ENCODE data around the gene TEX264. TPM values are rescaled to one million over a fixed set of nuclear protein-coding genes. Genes with fewer than 3 reads are reported as not detected.
A peak's percentile ranks its signal among the peaks of the same experiment; 100 is the strongest.

The TEX264 gene
- total and polyA plus RNA-seq, 2 experiments from 2014 or later: 74.1 to 83.9 TPM

- TF ChIP-seq, protein P1, sequence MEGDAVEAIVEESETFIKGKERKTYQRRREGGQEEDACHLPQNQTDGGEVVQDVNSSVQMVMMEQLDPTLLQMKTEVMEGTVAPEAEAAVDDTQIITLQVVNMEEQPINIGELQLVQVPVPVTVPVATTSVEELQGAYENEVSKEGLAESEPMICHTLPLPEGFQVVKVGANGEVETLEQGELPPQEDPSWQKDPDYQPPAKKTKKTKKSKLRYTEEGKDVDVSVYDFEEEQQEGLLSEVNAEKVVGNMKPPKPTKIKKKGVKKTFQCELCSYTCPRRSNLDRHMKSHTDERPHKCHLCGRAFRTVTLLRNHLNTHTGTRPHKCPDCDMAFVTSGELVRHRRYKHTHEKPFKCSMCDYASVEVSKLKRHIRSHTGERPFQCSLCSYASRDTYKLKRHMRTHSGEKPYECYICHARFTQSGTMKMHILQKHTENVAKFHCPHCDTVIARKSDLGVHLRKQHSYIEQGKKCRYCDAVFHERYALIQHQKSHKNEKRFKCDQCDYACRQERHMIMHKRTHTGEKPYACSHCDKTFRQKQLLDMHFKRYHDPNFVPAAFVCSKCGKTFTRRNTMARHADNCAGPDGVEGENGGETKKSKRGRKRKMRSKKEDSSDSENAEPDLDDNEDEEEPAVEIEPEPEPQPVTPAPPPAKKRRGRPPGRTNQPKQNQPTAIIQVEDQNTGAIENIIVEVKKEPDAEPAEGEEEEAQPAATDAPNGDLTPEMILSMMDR (IDR thresholded peaks at IDR 0.05; ENCODE audit: low read depth, low read length): no peak
- no peak overlapping the region for H3K27ac ChIP-seq
Measured at GRCh38 chr3:51691021-51691420, 20.0 kb downstream of the TEX264 start.

GRCh38 chr3:51691949-51692348 lies 20.9 kb downstream of the TEX264 start:
- TF ChIP-seq, protein P1 (IDR thresholded peaks at IDR 0.05; ENCODE audit: low read depth, low read length): no peak
- Histone ChIP-seq H3K4me3 (no peak overlapping the region), H3K4me1 (ENCODE audit: low read depth) (peaks cover 14% of the 10 kb centered on the region), H3K36me3 (no peaks in the 10 kb centered on the region), H3K27ac (no peak overlapping the region), H3K27me3 (no peaks in the 10 kb centered on the region), H3K9me3 (ENCODE audit: low read depth) (no peaks in the 10 kb centered on the region)
- no peak for DNase-seq (ENCODE audit: low read depth in 1 of 2, low spot score in 1 of 2)

More at GRCh38 chr3:51691021-51691420, 20.0 kb downstream of the TEX264 start:
- Histone ChIP-seq H3K36me3 (no peaks in the 10 kb centered on the region), H3K27me3 (no peaks in the 10 kb centered on the region), H3K4me1 (ENCODE audit: low read depth) (peaks cover 23% of the 10 kb centered on the region), H3K4me3 (no peak overlapping the region), H3K9me3 (ENCODE audit: low read depth) (no peaks in the 10 kb centered on the region)
- no peak for DNase-seq (ENCODE audit: low read depth in 1 of 2, low spot score in 1 of 2)

GRCh38 chr3:51692980-51693395 lies 21.9 kb downstream of the TEX264 start:
- Histone ChIP-seq H3K27ac (no peak overlapping the region), H3K9me3 (ENCODE audit: low read depth) (no peaks in the 10 kb centered on the region), H3K36me3 (no peaks in the 10 kb centered on the region), H3K27me3 (no peaks in the 10 kb centered on the region), H3K4me1 (ENCODE audit: low read depth) (peaks cover 10% of the 10 kb centered on the region), H3K4me3 (no peak overlapping the region)
- no peak for DNase-seq (ENCODE audit: low read depth in 1 of 2, low spot score in 1 of 2)
- TF ChIP-seq, protein P1 (IDR thresholded peaks at IDR 0.05; ENCODE audit: low read depth, low read length): no peak

GRCh38 chr3:51696954-51697353 lies 25.9 kb downstream of the TEX264 start:
- Histone ChIP-seq H3K4me1 (ENCODE audit: low read depth) (peaks cover 17% of the 10 kb centered on the region), H3K27ac (no peak overlapping the region), H3K4me3 (no peak overlapping the region), H3K9me3 (ENCODE audit: low read depth) (no peaks in the 10 kb centered on the region), H3K36me3 (peaks cover 11% of the 10 kb centered on the region), H3K27me3 (no peaks in the 10 kb centered on the region)
- TF ChIP-seq, protein P1 (IDR thresholded peaks at IDR 0.05; ENCODE audit: low read depth, low read length): no peak
- DNase-seq (ENCODE audit: low read depth in 1 of 2, low spot score in 1 of 2): no peak

- H3K9me3 ChIP-seq (ENCODE audit: low read depth): no peaks in the 10 kb centered on the region
- peaks cover 17% of the 10 kb centered on the region for H3K4me1 ChIP-seq (ENCODE audit: low read depth)
- H3K27me3 ChIP-seq: no peaks in the 10 kb centered on the region
- no peak overlapping the region for H3K4me3 ChIP-seq
- H3K27ac ChIP-seq: peak overlapping the region; percentile 72
- TF ChIP-seq, protein P1 (IDR thresholded peaks at IDR 0.05; ENCODE audit: low read depth, low read length): no peak
- H3K36me3 ChIP-seq: peaks cover 11% of the 10 kb centered on the region
- peak in 1 of 2 donors; percentile 73 for DNase-seq (ENCODE audit: low read depth in 1 of 2, low spot score in 1 of 2)
Measured at GRCh38 chr3:51698209-51698608, 27.2 kb downstream of the TEX264 start.

- no peaks in the 10 kb centered on the region for H3K9me3 ChIP-seq (ENCODE audit: low read depth)
- H3K27ac ChIP-seq: no peak overlapping the region
- TF ChIP-seq, protein P1 (IDR thresholded peaks at IDR 0.05; ENCODE audit: low read depth, low read length): no peak
- peaks cover 11% of the 10 kb centered on the region for H3K36me3 ChIP-seq
- DNase-seq (ENCODE audit: low read depth in 1 of 2, low spot score in 1 of 2): no peak
- H3K4me1 ChIP-seq (ENCODE audit: low read depth): peaks cover 17% of the 10 kb centered on the region
- no peaks in the 10 kb centered on the region for H3K27me3 ChIP-seq
- H3K4me3 ChIP-seq: no peak overlapping the region
Measured at GRCh38 chr3:51700403-51700802, 29.4 kb downstream of the TEX264 start.
